Natural killer cell (primary cell): ENCODE results near the gene ELOVL2. TPM values are rescaled to one million over a fixed set of nuclear protein-coding genes. Genes with fewer than 3 reads are reported as not detected.
"Not testable (repeated sequence)": the region's sequence is repeated elsewhere in the genome, so short reads cannot be mapped to it uniquely, and the experiment has no call there.

Experiments
- ATAC-seq, 3 donors: fragments of 150-1000 bp in 2 of 3; fragments of 200-7000 bp in 1 of 3; cut with Tn5 transposase; 1 replicate in 1 of 3; 2 replicates in 2 of 3; pipeline ENCODE4 v1.10.0; 2021; ENCODE audit warnings: mild to moderate bottlenecking in 2 of 3, moderate library complexity in 2 of 3
- DNase-seq, 2 donors: peaks; one replicate each; pipeline versions ENCODE4 v3.0.0 to v3.0.0-alpha.2; 2013 to 2021; ENCODE audit warnings: mixed read lengths in 1 of 2
- H3K27ac ChIP-seq: one replicate; pipeline ENCODE4 v1.5.1; 2013; ENCODE audit warnings: mild to moderate bottlenecking, low read length
- H3K27me3 ChIP-seq: one replicate; pipeline ENCODE4 v1.6.1; 2013; ENCODE audit warnings: low read length; ENCODE audit not compliant: control insufficient read depth, insufficient read depth
- H3K36me3 ChIP-seq: one replicate; pipeline ENCODE4 v1.6.1; 2013; ENCODE audit warnings: low read length; ENCODE audit not compliant: control insufficient read depth, insufficient read depth
- H3K4me1 ChIP-seq: one replicate; pipeline ENCODE4 v1.6.1; 2013; ENCODE audit warnings: low read length; ENCODE audit not compliant: control insufficient read depth, insufficient read depth
- H3K4me3 ChIP-seq: one replicate; pipeline ENCODE4 v1.5.1; 2013; ENCODE audit warnings: low read length
- H3K9me3 ChIP-seq: one replicate; pipeline ENCODE4 v1.6.1; 2013; ENCODE audit warnings: low read length; ENCODE audit not compliant: control insufficient read depth, insufficient read depth
- H3K27ac Mint-ChIP-seq, 2 donors: one replicate each; pipeline ENCODE4 v1.8.0; 2022; ENCODE audit warnings: mild to moderate bottlenecking in 2 of 2, mixed read lengths in 2 of 2, moderate library complexity in 1 of 2
- H3K27me3 Mint-ChIP-seq, 2 donors: one replicate each; pipeline ENCODE4 v1.8.0; 2022; ENCODE audit warnings: low read depth in 2 of 2, mixed read lengths in 2 of 2
- H3K36me3 Mint-ChIP-seq: one replicate; pipeline ENCODE4 v1.8.0; 2022; ENCODE audit warnings: mixed read lengths
- H3K4me1 Mint-ChIP-seq, 2 donors: one replicate each; pipeline ENCODE4 v1.8.0; 2022; ENCODE audit warnings: mixed read lengths in 2 of 2
- H3K4me3 Mint-ChIP-seq: one replicate; pipeline ENCODE4 v1.8.0; 2022; ENCODE audit warnings: mild to moderate bottlenecking, moderate library complexity, mixed read lengths
- H3K9me3 Mint-ChIP-seq, 2 donors: one replicate each; pipeline ENCODE4 v1.8.0; 2022; ENCODE audit warnings: mixed read lengths in 2 of 2
- WGBS: methylation state at CpG from one replicate; pipeline ENCODE4 v1.1.7; 2013; ENCODE audit warnings: missing lambda C conversion rate; ENCODE audit not compliant: insufficient coverage; 5-methylcytosine and 5-hydroxymethylcytosine counted together
- intact Hi-C: fragments of 100-400 bp; cut with micrococcal nuclease; formaldehyde crosslinking; loops from one replicate; pipeline ENCODE4 v1.14.2; 2022
- total RNA-seq, 4 donors: library from RNA; stranded (reverse); fragments of 120-200 nt in 1 of 4; gene quantifications; one replicate each; pipeline versions ENCODE4 v1.2.3 to v1.2.4, GENCODE V29; 2013 to 2022
- TF ChIP-seq, protein P1 (sequence below): fragments of 200-600 bp; IDR thresholded peaks from one replicate; pipeline ENCODE4 v1.8.0; 2022; ENCODE audit warnings: antibody characterized with exemption

The ELOVL2 gene
- total RNA-seq, 3 donors from 2014 or later (not counting 1 experiment from before 2014, with no cell fraction given) = not detected

DNA sequence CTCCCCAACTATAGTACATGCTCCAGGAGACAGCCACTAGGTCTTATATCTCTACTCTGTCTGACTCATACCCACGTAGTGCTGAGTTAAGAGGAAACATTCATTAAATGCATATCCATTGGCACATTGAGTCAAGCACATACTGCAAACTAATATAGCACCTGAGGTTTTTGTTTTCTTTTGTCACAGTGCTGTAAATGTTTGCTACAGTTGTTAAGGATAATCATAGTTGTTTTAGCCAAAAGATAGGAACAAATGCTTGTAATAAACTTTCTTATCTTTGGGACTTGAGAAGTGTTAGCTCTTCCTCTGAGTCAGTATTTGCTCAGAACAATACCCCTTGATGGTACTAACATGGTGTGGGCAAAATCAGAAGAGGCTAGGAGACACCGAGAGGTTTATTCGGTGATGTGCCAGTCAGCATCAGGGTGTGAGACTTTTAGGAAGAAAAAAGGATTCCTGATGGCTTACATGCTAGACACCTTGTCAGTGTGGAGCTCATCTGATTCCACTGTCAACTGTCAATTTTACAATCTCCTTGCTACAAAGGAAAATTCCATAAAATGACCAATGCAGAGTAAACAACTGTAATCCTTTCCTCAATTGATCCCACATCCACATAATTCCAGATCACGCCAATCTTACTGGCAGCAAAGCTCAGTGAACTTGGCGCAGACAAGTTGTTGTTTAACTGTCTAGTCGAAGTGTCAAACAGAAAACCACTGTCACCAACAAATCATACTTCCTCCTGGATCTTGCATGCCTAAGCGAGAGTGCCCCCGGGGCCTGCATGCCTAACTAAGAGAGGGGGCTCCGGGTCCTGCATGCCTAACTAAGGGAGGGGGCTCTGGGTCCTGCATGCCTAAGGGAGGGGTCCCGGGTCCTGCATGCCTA, 36.1 kb downstream of the ELOVL2 start:
- intact Hi-C loops = no loop called here
- no peak for ATAC-seq
- Histone ChIP-seq H3K4me3 (no peak overlapping the region), H3K27me3 (no peaks in the 10 kb centered on the region), H3K36me3 (no peaks in the 10 kb centered on the region), H3K27ac (no peak overlapping the region), H3K9me3 (no peaks in the 10 kb centered on the region), H3K4me1 (no peaks in the 10 kb centered on the region)
- DNase-seq = no peak
- 89% methylated on average over 9 of the region's 10 CpGs for WGBS
- Mint-ChIP-seq H3K36me3 (no peaks in the 10 kb centered on the region), H3K4me1 (no peaks in the 10 kb centered on the region), H3K27ac (no peak overlapping the region), H3K9me3 (no peaks in the 10 kb centered on the region), H3K27me3 (peaks cover 12 to 13% of the 10 kb centered on the region in 2 donors), H3K4me3 (no peak overlapping the region)
- TF ChIP-seq, protein P1, sequence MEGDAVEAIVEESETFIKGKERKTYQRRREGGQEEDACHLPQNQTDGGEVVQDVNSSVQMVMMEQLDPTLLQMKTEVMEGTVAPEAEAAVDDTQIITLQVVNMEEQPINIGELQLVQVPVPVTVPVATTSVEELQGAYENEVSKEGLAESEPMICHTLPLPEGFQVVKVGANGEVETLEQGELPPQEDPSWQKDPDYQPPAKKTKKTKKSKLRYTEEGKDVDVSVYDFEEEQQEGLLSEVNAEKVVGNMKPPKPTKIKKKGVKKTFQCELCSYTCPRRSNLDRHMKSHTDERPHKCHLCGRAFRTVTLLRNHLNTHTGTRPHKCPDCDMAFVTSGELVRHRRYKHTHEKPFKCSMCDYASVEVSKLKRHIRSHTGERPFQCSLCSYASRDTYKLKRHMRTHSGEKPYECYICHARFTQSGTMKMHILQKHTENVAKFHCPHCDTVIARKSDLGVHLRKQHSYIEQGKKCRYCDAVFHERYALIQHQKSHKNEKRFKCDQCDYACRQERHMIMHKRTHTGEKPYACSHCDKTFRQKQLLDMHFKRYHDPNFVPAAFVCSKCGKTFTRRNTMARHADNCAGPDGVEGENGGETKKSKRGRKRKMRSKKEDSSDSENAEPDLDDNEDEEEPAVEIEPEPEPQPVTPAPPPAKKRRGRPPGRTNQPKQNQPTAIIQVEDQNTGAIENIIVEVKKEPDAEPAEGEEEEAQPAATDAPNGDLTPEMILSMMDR = no peak

DNA sequence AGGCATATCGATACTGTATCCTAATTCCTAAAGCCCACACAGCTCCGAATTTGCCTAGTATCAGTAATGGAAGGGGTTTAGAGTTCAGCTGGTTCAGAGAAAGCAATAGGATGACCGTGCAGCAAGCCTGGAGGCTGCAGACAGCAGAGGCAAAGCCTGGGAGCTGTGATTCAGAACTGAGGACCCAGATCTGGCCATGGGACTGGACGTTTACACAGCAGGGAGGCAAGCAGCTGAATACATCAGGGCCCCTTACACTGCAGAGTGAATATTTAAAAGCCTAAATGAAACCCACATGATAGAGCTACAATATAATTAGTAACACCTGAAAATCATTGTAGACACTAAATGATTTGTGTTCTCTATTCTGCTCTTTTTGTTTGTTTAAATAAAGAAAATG, 38.0 kb downstream of the ELOVL2 start:
- Mint-ChIP-seq H3K27me3 (peaks cover 18 to 20% of the 10 kb centered on the region in 2 donors), H3K4me1 (no peaks in the 10 kb centered on the region)

DNA sequence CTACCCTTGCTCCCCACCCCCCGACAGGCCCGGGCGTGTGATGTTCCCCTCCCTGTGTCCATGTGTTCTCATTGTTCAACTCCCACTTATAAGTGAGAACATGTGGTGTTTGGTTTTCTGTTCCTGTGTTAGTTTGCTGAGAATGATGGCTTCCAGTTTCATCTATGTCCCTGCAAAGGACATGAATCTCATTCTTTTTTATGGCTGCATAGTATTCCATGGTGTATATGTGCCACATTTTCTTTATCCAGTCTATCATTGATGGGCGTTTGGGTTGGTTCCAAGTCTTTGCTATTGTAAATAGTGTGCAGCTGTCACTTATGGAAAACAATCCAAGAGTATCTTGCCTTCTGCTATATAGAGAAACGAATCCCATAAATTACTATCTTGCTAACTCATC, 40.8 kb downstream of the ELOVL2 start:
- H3K36me3 Mint-ChIP-seq, H3K9me3 Mint-ChIP-seq, H3K27me3 ChIP-seq, H3K4me1 Mint-ChIP-seq, H3K9me3 ChIP-seq, intact Hi-C loops, H3K27ac Mint-ChIP-seq, ATAC-seq, DNase-seq, H3K36me3 ChIP-seq, H3K4me1 ChIP-seq, H3K4me3 ChIP-seq, H3K4me3 Mint-ChIP-seq, H3K27ac ChIP-seq: not testable (repeated sequence)
- H3K27me3 Mint-ChIP-seq = peaks cover 17 to 21% of the 10 kb centered on the region in 2 donors
- WGBS = no CpG with 5 or more reads among the region's 5 CpGs

More for the DNA sequence above, 38.0 kb downstream of the ELOVL2 start:
- H3K9me3 Mint-ChIP-seq = no peaks in the 10 kb centered on the region
- Histone ChIP-seq H3K9me3 (no peaks in the 10 kb centered on the region), H3K4me3 (no peak overlapping the region), H3K4me1 (no peaks in the 10 kb centered on the region), H3K27me3 (no peaks in the 10 kb centered on the region), H3K36me3 (no peaks in the 10 kb centered on the region), H3K27ac (no peak overlapping the region)
- no peaks in the 10 kb centered on the region for H3K36me3 Mint-ChIP-seq
- TF ChIP-seq, protein P1 = no peak
- ATAC-seq (no peak), DNase-seq (no peak)
- no peak overlapping the region for H3K27ac Mint-ChIP-seq
- intact Hi-C loops = no loop called here
- no peak overlapping the region for H3K4me3 Mint-ChIP-seq
- WGBS = 77% methylated on average over 4 of the region's 4 CpGs

DNA sequence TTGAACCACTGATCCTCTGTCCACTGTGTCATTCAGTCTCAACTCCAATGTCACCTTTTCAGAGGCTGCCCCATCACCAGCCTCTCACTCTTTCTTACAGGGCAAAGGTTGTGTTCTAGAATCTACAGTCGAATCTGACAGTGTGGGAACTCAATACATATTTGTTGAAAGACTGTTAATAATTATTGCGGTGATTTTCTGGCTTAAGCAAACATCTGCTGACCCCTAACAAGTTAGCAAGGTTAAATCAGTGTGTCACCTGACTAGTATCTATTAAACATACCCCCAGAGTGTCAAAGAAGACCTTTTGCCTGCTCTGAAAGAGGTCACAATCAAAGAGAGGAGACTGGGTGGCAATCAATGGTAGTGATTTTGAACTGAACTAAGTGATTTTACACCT, 41.9 kb downstream of the ELOVL2 start:
- Mint-ChIP-seq H3K4me1 (no peaks in the 10 kb centered on the region), H3K27ac (no peak overlapping the region), H3K36me3 (no peaks in the 10 kb centered on the region), H3K4me3 (no peak overlapping the region), H3K27me3 (peaks cover 16 to 25% of the 10 kb centered on the region in 2 donors), H3K9me3 (no peaks in the 10 kb centered on the region)
- intact Hi-C loops = no loop called here
- Histone ChIP-seq H3K27me3 (no peaks in the 10 kb centered on the region), H3K9me3 (no peaks in the 10 kb centered on the region), H3K4me3 (no peak overlapping the region), H3K36me3 (no peaks in the 10 kb centered on the region), H3K4me1 (no peaks in the 10 kb centered on the region), H3K27ac (no peak overlapping the region)
- no peak for DNase-seq
- TF ChIP-seq, protein P1 = no peak
- 93% methylated on average over 2 of the region's 2 CpGs for WGBS
- ATAC-seq = no peak
